Activated CD4-positive, alpha-beta T cell treated with anti-CD3 and anti-CD28 coated beads for 36 hours (primary cell): Measurements from ENCODE around the gene FANCM. TPM values are rescaled to one million over a fixed set of nuclear protein-coding genes. Genes with fewer than 3 reads are reported as not detected.

Experiments
- ATAC-seq: fragments of 200-7000 bp; cut with Tn5 transposase; one replicate; pipeline ENCODE4 v1.10.0; 2021; ENCODE audit warnings: mild to moderate bottlenecking, moderate library complexity
- CTCF ChIA-PET: fragments of 350-600 bp; sonication (Branson Sonifier 250); formaldehyde crosslinking; loops from one replicate; lab custom pipeline; 2021; ENCODE audit warnings: antibody characterized with exemption; lab: Charles Lee
- POLR2A ChIA-PET: fragments of 350-600 bp; sonication (Branson Sonifier 250); formaldehyde crosslinking; loops from one replicate; lab custom pipeline; 2021; ENCODE audit warnings: antibody characterized with exemption, inconsistent platforms; lab: Charles Lee
- DNase-seq: peaks from one replicate; pipeline ENCODE4 v3.0.0-alpha.2; 2020
- H3K27ac Mint-ChIP-seq: one replicate; pipeline ENCODE4 v1.8.0; 2021; ENCODE audit warnings: mixed read lengths
- H3K27me3 Mint-ChIP-seq: one replicate; pipeline ENCODE4 v1.8.0; 2021; ENCODE audit warnings: mixed read lengths
- H3K36me3 Mint-ChIP-seq: one replicate; pipeline ENCODE4 v1.8.0; 2021; ENCODE audit warnings: low read depth, mixed read lengths
- H3K4me1 Mint-ChIP-seq: one replicate; pipeline ENCODE4 v1.8.0; 2021; ENCODE audit warnings: mixed read lengths
- H3K4me3 Mint-ChIP-seq: one replicate; pipeline ENCODE4 v1.8.0; 2021; ENCODE audit warnings: mild to moderate bottlenecking, moderate library complexity, mixed read lengths
- H3K9me3 Mint-ChIP-seq: one replicate; pipeline ENCODE4 v1.8.0; 2021; ENCODE audit warnings: low read depth, mixed read lengths
- intact Hi-C, 2 experiments: fragments of 100-400 bp; cut with DNase I in 1 of 2; cut with micrococcal nuclease in 1 of 2; formaldehyde crosslinking; loops; one replicate each; pipeline versions ENCODE4 v1.14.2 to v1.15.1; 2022 to 2024; cut with DNase I, micrococcal nuclease
- total RNA-seq, 2 experiments: library from RNA; stranded (reverse); gene quantifications; one replicate each; pipeline ENCODE4 v1.2.3, GENCODE V29; 2021

Gene FANCM
- total RNA-seq, 2 experiments from 2014 or later = 11.5 to 14.6 TPM

- peaks cover 25% of the 10 kb centered on the region for H3K4me1 Mint-ChIP-seq
- no peak for DNase-seq
- no peaks in the 10 kb centered on the region for H3K27me3 Mint-ChIP-seq
- peak; percentile 84 for ATAC-seq
- CTCF ChIA-PET = interaction anchor here (1.2 to 3.2 kb wide), 2 partner anchors 15 to 20 kb away, joined by 3 to 15 read pairs; partner anchors contain the start of gene FKBP3
- H3K27ac Mint-ChIP-seq = peak overlapping the region; percentile 74
- intact Hi-C loops = loop anchor here (1.0 kb wide), 3 partner anchors 20 to 132 kb away; partner anchors contain the start of gene FKBP3 (in 2 of the 2)
- peaks cover 40% of the 10 kb centered on the region for H3K36me3 Mint-ChIP-seq
- no peak overlapping the region for H3K4me3 Mint-ChIP-seq
- H3K9me3 Mint-ChIP-seq = no peaks in the 10 kb centered on the region
- POLR2A ChIA-PET = interaction anchor here (1.3 to 1.4 kb wide), 2 partner anchors 20 to 71 kb away, joined by 4 to 7 read pairs; partner anchors contain the start of gene FKBP3
Measured at GRCh38 chr14:45114327-45114726, 21.4 kb upstream of the FANCM start.

GRCh38 chr14:45118594-45118993 lies 17.1 kb upstream of the FANCM start:
- intact Hi-C loops = no loop called here

DNA sequence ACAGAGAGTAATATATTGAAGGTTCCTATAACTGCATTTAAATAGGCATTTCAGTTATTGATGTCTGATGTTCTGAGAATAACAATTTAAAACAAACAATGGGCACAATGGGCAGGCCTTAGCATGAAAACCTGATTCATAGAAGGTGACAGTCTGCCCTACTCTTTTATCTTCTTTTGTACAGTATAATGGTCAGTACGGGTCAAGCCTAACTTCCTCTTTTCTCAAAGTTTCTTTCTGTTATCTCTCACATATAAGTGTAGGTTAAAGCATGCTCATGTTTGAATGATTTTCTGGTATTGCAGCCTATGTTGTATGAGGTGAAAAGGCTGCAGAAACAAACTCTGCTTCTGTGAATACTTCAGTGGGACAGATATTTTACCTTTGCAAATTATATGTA lies 15.6 kb upstream of the FANCM start:
- no peaks in the 10 kb centered on the region for H3K27me3 Mint-ChIP-seq
- peaks cover 45% of the 10 kb centered on the region for H3K36me3 Mint-ChIP-seq
- no peak for ATAC-seq
- H3K4me3 Mint-ChIP-seq = no peak overlapping the region
- H3K9me3 Mint-ChIP-seq = no peaks in the 10 kb centered on the region
- H3K27ac Mint-ChIP-seq = peak overlapping the region; percentile 72
- no peak for DNase-seq
- H3K4me1 Mint-ChIP-seq = peaks cover 2% of the 10 kb centered on the region
- intact Hi-C loops = no loop called here
- POLR2A ChIA-PET = no interaction called here
- CTCF ChIA-PET = no interaction called here

More at GRCh38 chr14:45118594-45118993, 17.1 kb upstream of the FANCM start:
- Mint-ChIP-seq H3K4me3 (no peak overlapping the region), H3K4me1 (peaks cover 12% of the 10 kb centered on the region), H3K9me3 (no peaks in the 10 kb centered on the region), H3K27ac (no peak overlapping the region), H3K36me3 (peaks cover 43% of the 10 kb centered on the region), H3K27me3 (no peaks in the 10 kb centered on the region)
- POLR2A ChIA-PET = no interaction called here
- ATAC-seq (no peak), DNase-seq (no peak)
- CTCF ChIA-PET = interaction anchor here (0.7 to 0.9 kb wide), 2 partner anchors 12 to 19 kb away, joined by 4 read pairs; no protein-coding TSS in a partner anchor

- POLR2A ChIA-PET = no interaction called here
Measured at GRCh38 chr14:45123271-45123670, 12.5 kb upstream of the FANCM start.

DNA sequence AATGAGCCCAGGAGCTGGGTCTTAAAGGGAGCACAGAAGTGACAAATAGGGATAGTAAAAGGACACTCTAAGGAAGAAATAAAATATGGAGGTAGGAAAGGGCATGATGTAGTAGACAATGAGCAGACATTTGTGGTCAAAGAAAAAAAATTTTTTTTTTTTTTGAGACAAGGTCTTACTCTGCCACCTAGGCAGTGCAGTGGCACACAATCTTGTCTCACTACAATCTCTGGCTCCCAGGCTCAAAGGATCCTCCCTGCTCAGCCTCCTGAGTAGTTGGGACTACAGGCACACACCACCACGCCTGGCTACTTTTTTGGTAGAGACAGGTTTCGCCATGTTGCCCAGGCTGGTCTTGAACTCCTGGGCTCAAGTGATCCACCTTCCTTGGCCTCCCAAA lies 10.0 kb upstream of the FANCM start:
- CTCF ChIA-PET = no interaction called here
- DNase-seq = no peak
- Mint-ChIP-seq H3K27me3 (no peaks in the 10 kb centered on the region), H3K27ac (no peak overlapping the region), H3K36me3 (peaks cover 33% of the 10 kb centered on the region), H3K4me1 (peaks cover 4% of the 10 kb centered on the region), H3K9me3 (no peaks in the 10 kb centered on the region), H3K4me3 (no peak overlapping the region)
- intact Hi-C loops = no loop called here
- POLR2A ChIA-PET = no interaction called here
- ATAC-seq = no peak

More at GRCh38 chr14:45123271-45123670, 12.5 kb upstream of the FANCM start:
- CTCF ChIA-PET = interaction anchor here (1.2 kb wide), 1 partner anchor 41 kb away, joined by 3 read pairs; no protein-coding TSS in a partner anchor
- H3K9me3 Mint-ChIP-seq = no peaks in the 10 kb centered on the region
- H3K4me3 Mint-ChIP-seq = no peak overlapping the region
- H3K36me3 Mint-ChIP-seq = peaks cover 43% of the 10 kb centered on the region
- H3K4me1 Mint-ChIP-seq = peaks cover 3% of the 10 kb centered on the region
- DNase-seq (no peak), ATAC-seq (no peak)
- intact Hi-C loops = no loop called here
- no peak overlapping the region for H3K27ac Mint-ChIP-seq
- no peaks in the 10 kb centered on the region for H3K27me3 Mint-ChIP-seq

- intact Hi-C loops = no loop called here
- H3K36me3 Mint-ChIP-seq = peaks cover 21% of the 10 kb centered on the region
- ChIA-PET POLR2A (interaction anchor here (1.0 kb wide), 1 partner anchor 32 kb away, joined by 3 read pairs; no protein-coding TSS in a partner anchor), CTCF (interaction anchor here (1.0 to 2.9 kb wide), 5 partner anchors 14 to 96 kb away, joined by 3 to 15 read pairs (median 3); no protein-coding TSS in a partner anchor)
- ATAC-seq = no peak
- no peak for DNase-seq
- H3K9me3 Mint-ChIP-seq = no peaks in the 10 kb centered on the region
- peaks cover 18% of the 10 kb centered on the region for H3K4me1 Mint-ChIP-seq
- H3K4me3 Mint-ChIP-seq = no peak overlapping the region
- H3K27me3 Mint-ChIP-seq = no peaks in the 10 kb centered on the region
- H3K27ac Mint-ChIP-seq = no peak overlapping the region
Measured at GRCh38 chr14:45128963-45129629, 6.6 kb upstream of the FANCM start.

DNA sequence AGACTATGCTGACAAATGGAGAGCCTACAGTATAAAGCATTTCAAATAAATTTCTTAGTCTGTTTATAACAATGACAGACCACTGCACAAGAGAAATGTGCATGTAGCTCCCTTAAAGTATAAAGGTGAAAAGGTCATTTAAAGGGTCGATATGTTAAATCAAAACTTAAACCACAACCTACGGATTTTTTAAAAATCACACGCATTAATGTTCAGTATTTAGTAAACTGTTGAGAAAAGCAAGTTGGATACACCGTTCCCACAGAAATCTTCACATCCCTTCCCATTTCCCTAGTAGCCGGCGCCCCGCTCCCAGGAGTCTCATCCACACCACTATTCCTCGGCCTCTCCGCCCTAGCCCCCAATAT lies 2.1 kb upstream of the FANCM start:
- no peaks in the 10 kb centered on the region for H3K9me3 Mint-ChIP-seq
- intact Hi-C loops = loop anchor here (1.0 kb wide), 6 partner anchors 19 to 236 kb away; partner anchors contain the start of genes MIS18BP1 (in 2 of the 2), PRPF39 (in 2 of the 2) and TOGARAM1 (in 2 of the 2)
- H3K27ac Mint-ChIP-seq = peak overlapping the region; percentile 89
- peaks cover 30% of the 10 kb centered on the region for H3K4me1 Mint-ChIP-seq
- peak overlapping the region; percentile 93 for H3K4me3 Mint-ChIP-seq
- ATAC-seq (no peak), DNase-seq (no peak)
- ChIA-PET CTCF (interaction anchor here (0.8 to 1.1 kb wide), 2 partner anchors 19 to 172 kb away, joined by 3 read pairs; partner anchors contain the start of genes KLHL28 and TOGARAM1), POLR2A (interaction anchor here (0.7 to 0.9 kb wide), 2 partner anchors 19 to 38 kb away, joined by 3 to 7 read pairs; no protein-coding TSS in a partner anchor)
- peaks cover 8% of the 10 kb centered on the region for H3K36me3 Mint-ChIP-seq
- no peaks in the 10 kb centered on the region for H3K27me3 Mint-ChIP-seq

- Mint-ChIP-seq H3K9me3 (no peaks in the 10 kb centered on the region), H3K27ac (peak within 1 kb of the TSS; percentile 99), H3K27me3 (no peaks in the 10 kb centered on the region), H3K36me3 (peaks cover 8% of the 10 kb centered on the region), H3K4me3 (peak within 1 kb of the TSS; percentile 93), H3K4me1 (peaks cover 34% of the 10 kb centered on the region)
- ATAC-seq (peak; percentile 94), DNase-seq (peak; percentile 97)
- ChIA-PET POLR2A (interaction anchor here (0.6 to 0.9 kb wide), 5 partner anchors 20 to 268 kb away, joined by 3 to 7 read pairs (median 3); partner anchors contain the start of genes KLHL28 and TOGARAM1), CTCF (interaction anchor here (0.8 to 1.3 kb wide), 4 partner anchors 20 to 51 kb away, joined by 3 read pairs; no protein-coding TSS in a partner anchor)
- intact Hi-C loops = loop anchor here (1.0 kb wide), 6 partner anchors 20 to 237 kb away; partner anchors contain the start of genes MIS18BP1 (in 2 of the 2), PRPF39 (in 2 of the 2) and TOGARAM1 (in 2 of the 2)
Measured at GRCh38 chr14:45134051-45134958, 1.4 kb upstream of the FANCM start, which contains the start of gene FKBP3. FKBP3 (minus strand) TSS chr14:45134481; CDS start chr14:45134456, 25 bp downstream.

DNA sequence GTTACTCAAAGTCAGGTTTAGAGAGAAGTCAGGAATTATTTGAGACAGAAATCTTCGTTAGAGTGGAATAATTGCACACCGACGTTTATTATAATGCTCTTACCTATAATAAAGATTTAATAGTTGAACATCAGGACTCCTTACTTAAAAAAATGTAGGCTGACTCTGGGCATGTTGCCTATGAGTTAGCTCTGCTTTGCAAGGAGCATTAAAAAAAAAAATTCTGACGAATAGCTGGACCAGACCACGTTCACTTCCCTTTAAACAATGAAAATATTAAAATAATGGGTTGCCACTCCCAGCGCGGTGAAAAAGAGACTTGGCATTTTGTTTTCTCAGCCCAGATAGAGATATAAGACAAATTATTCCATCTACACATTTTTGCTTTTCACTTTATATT lies 574 bp upstream of the FANCM start:
- no peak for DNase-seq
- intact Hi-C loops = loop anchor here (5.0 kb wide), 2 partner anchors 132 to 223 kb away; no protein-coding TSS in a partner anchor
- no peaks in the 10 kb centered on the region for H3K27me3 Mint-ChIP-seq
- H3K4me1 Mint-ChIP-seq = peaks cover 37% of the 10 kb centered on the region
- no peaks in the 10 kb centered on the region for H3K9me3 Mint-ChIP-seq
- CTCF ChIA-PET = interaction anchor here (0.8 to 1.3 kb wide), 3 partner anchors 23 to 52 kb away, joined by 3 read pairs; no protein-coding TSS in a partner anchor
- H3K4me3 Mint-ChIP-seq = peak overlapping the region; percentile 93
- no peak for ATAC-seq
- POLR2A ChIA-PET = interaction anchor here (0.6 to 1.1 kb wide), 2 partner anchors 121 to 173 kb away, joined by 3 to 8 read pairs; partner anchors contain the start of genes KLHL28 and TOGARAM1
- H3K36me3 Mint-ChIP-seq = peaks cover 6% of the 10 kb centered on the region
- H3K27ac Mint-ChIP-seq = peak overlapping the region; percentile 99

DNA sequence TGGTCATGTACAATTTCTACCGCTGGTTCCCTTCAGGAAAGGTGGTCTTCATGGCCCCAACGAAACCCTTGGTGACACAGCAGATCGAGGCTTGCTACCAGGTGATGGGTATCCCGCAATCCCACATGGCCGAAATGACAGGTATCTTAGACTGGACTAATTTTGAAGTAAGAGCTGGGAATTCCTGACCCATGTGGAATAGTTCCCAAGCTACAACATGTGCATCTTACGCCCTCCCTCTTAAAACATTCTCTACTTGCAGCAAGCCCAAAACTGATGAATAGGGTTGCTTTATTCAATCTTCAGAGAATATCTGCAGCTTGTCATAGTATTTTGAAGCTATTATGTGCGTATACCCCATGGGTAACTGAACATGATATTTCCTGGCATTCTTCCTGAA lies 669 bp downstream of the FANCM start:
- H3K27ac Mint-ChIP-seq = peak overlapping the region; percentile 99

More for the DNA sequence above, 669 bp downstream of the FANCM start:
- Mint-ChIP-seq H3K36me3 (peaks cover 10% of the 10 kb centered on the region), H3K4me3 (peak overlapping the region; percentile 93), H3K27me3 (no peaks in the 10 kb centered on the region), H3K9me3 (no peaks in the 10 kb centered on the region), H3K4me1 (peaks cover 35% of the 10 kb centered on the region)
- ChIA-PET CTCF (interaction anchor here (0.8 to 1.6 kb wide), 7 partner anchors 8 to 176 kb away, joined by 3 to 5 read pairs (median 3); partner anchors contain the start of genes KLHL28 and TOGARAM1), POLR2A (interaction anchor here (0.6 to 1.1 kb wide), 3 partner anchors 9 to 187 kb away, joined by 3 to 8 read pairs (median 5); partner anchors contain the start of genes KLHL28 and TOGARAM1)
- ATAC-seq (no peak), DNase-seq (no peak)
- intact Hi-C loops = loop anchor here (5.0 kb wide), 2 partner anchors 131 to 224 kb away; no protein-coding TSS in a partner anchor
